Measurements from ENCODE around the gene RLBP1. TPM values are rescaled to one million over a fixed set of nuclear protein-coding genes. Genes with fewer than 3 reads are reported as not detected.

The RLBP1 gene
- total and polyA plus RNA-seq, 10 of the 15 experiments (the other 5 are each of a cell fraction or from before 2014, with no cell fraction given): 0.06 TPM; not detected in 9

DNA sequence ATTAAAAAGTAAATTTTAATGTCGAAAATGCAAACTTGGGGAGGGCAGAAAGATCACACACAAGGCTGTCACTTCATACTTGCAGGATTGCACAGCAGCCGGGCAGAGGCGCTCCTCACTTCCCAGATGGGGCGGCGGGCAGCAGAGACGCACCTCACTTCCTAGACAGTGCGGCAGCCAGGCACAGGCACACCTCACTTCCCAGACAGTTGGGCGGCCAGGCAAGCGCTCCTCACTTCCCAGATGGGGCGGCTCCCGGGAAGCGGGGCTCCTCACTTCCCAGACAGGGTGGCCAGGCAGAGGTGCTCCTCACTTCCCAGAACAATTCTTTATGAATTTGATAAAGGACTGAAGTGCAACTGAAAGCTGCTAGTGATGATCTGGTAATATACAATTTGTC, 21.2 kb downstream of the RLBP1 start:
- Histone ChIP-seq H3K27ac (ENCODE audit: control insufficient read depth, insufficient read depth) (no peak overlapping the region), H3K4me2 (ENCODE audit: control insufficient read depth, insufficient read depth) (no peak overlapping the region), H3K27me3 (replicated peaks in 1 of 2; ENCODE audit: control insufficient read depth in 2 of 2, insufficient read depth in 2 of 2, low read length in 1 of 2) (no peaks in the 10 kb centered on the region), H4K20me1 (ENCODE audit: control insufficient read depth, insufficient read depth) (no peaks in the 10 kb centered on the region), H3K4me1 (ENCODE audit: control insufficient read depth, insufficient read depth, low read length) (no peaks in the 10 kb centered on the region), H3K36me3 (ENCODE audit: control insufficient read depth in 2 of 2, insufficient read depth in 2 of 2, low read length in 1 of 2) (peaks cover 0 to 3% of the 10 kb centered on the region in 2 experiments; a peak in 2 of 4 replicates), H3K9me3 (replicated peaks; ENCODE audit: control insufficient read depth, insufficient read depth, low read length) (no peaks in the 10 kb centered on the region), H2AFZ (ENCODE audit: control insufficient read depth, low read depth, low read length) (no peak overlapping the region), H3K9ac (ENCODE audit: control insufficient read depth, insufficient read depth, low read length) (no peak overlapping the region), H3K4me3 (no peak overlapping the region), H3K79me2 (ENCODE audit: control insufficient read depth, insufficient read depth, low read length) (no peaks in the 10 kb centered on the region)
- BruUV-seq (replicated peaks): no TSS peak
- in situ Hi-C loops (cut with MboI) (no loop called here), intact Hi-C loops (cut with micrococcal nuclease; ENCODE audit: unreplicated experiment) (loop anchor here (10.0 kb wide), 1 partner anchor 105 kb away; no protein-coding TSS in a partner anchor)
- ChIA-PET CTCF (interaction anchor here (1.0 to 1.1 kb wide), 2 partner anchors 22 to 29 kb away, joined by 3 read pairs; no protein-coding TSS in a partner anchor), POLR2A (no interaction called here), RAD21 (ENCODE audit: unreplicated experiment) (no interaction called here), SMC1A (ENCODE audit: uncharacterized antibody, unreplicated experiment) (no interaction called here)
- ATAC-seq (no peak), FAIRE-seq (no peak), DNase-seq (ENCODE audit: low read depth, low spot score) (no peak)
- 95% methylated on average over 12 of the region's 12 CpGs for WGBS (ENCODE audit: insufficient coverage, insufficient replicate concordance, low lambda C conversion rate, missing lambda C conversion rate)
- TF ChIP-seq NFYB (IDR thresholded peaks at IDR 0.05; ENCODE audit: insufficient read depth, low read depth, low read length): no peak

DNA sequence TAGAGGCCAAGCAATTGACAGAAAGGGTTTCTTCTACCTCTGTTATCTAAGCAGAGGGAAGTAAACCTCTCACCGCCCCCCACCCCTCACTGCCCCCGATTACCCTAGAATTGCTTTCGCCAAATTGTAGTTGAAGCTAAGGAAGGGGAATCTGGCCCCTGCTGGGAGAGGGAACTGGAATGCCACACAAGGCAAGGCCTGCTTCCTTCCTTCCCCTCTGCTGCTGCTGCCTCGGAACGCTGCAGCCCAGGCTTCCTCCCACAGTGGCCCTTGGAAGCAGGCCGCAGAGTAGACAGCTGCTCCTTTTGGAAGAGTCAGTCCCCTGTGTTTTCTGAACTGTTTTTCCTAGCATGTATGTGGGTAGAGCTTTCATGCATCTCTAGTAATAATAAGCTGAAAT, 21.6 kb downstream of the RLBP1 start:
- no peaks in the 10 kb centered on the region for H3K27me3 ChIP-seq (replicated peaks in 1 of 2; ENCODE audit: control insufficient read depth in 2 of 2, insufficient read depth in 2 of 2, low read length in 1 of 2)
- no peaks in the 10 kb centered on the region for H3K4me1 ChIP-seq (ENCODE audit: control insufficient read depth, insufficient read depth, low read length)
- no peak for ATAC-seq
- in situ Hi-C loops (cut with MboI) (no loop called here), intact Hi-C loops (cut with micrococcal nuclease; ENCODE audit: unreplicated experiment) (loop anchor here (10.0 kb wide), 1 partner anchor 105 kb away; no protein-coding TSS in a partner anchor)
- ChIA-PET CTCF (interaction anchor here (1.0 to 1.1 kb wide), 2 partner anchors 21 to 29 kb away, joined by 3 read pairs; no protein-coding TSS in a partner anchor), SMC1A (ENCODE audit: uncharacterized antibody, unreplicated experiment) (no interaction called here), RAD21 (ENCODE audit: unreplicated experiment) (no interaction called here), POLR2A (no interaction called here)
- no peak for FAIRE-seq
- no peak overlapping the region for H3K4me2 ChIP-seq (ENCODE audit: control insufficient read depth, insufficient read depth)
- BruUV-seq (replicated peaks): no TSS peak
- H3K79me2 ChIP-seq (ENCODE audit: control insufficient read depth, insufficient read depth, low read length): no peaks in the 10 kb centered on the region
- no peak overlapping the region for H3K9ac ChIP-seq (ENCODE audit: control insufficient read depth, insufficient read depth, low read length)
- no peak overlapping the region for H3K4me3 ChIP-seq
- no peaks in the 10 kb centered on the region for H4K20me1 ChIP-seq (ENCODE audit: control insufficient read depth, insufficient read depth)
- no peak for DNase-seq (ENCODE audit: low read depth, low spot score)
- no peaks in the 10 kb centered on the region for H3K9me3 ChIP-seq (replicated peaks; ENCODE audit: control insufficient read depth, insufficient read depth, low read length)
- H2AFZ ChIP-seq (ENCODE audit: control insufficient read depth, low read depth, low read length): no peak overlapping the region
- H3K27ac ChIP-seq (ENCODE audit: control insufficient read depth, insufficient read depth): no peak overlapping the region
- peaks cover 0 to 5% of the 10 kb centered on the region in 2 experiments; a peak in 2 of 4 replicates for H3K36me3 ChIP-seq (ENCODE audit: control insufficient read depth in 2 of 2, insufficient read depth in 2 of 2, low read length in 1 of 2)
- 79% methylated on average over 6 of the region's 6 CpGs for WGBS (ENCODE audit: insufficient coverage, insufficient replicate concordance, low lambda C conversion rate, missing lambda C conversion rate)
- TF ChIP-seq MTA2 (IDR thresholded peaks at IDR 0.05; ENCODE audit: low read depth) (no peak), RUNX3 (IDR thresholded peaks at IDR 0.05; ENCODE audit: low read length) (no peak), EED (IDR thresholded peaks at IDR 0.05; ENCODE audit: low read depth) (no peak), POU2F2 (IDR thresholded peaks at IDR 0.05; ENCODE audit: borderline replicate concordance, low read depth, low read length) (no peak), SMARCA5 (IDR thresholded peaks at IDR 0.05) (no peak), NBN (IDR thresholded peaks at IDR 0.05) (no peak), CREB1 (IDR thresholded peaks at IDR 0.05; ENCODE audit: low read depth) (no peak), DPF2 (IDR thresholded peaks at IDR 0.05) (no peak), FOXM1 (IDR thresholded peaks at IDR 0.05; ENCODE audit: low read depth, low read length) (no peak), STAT1 (conservative IDR thresholded peaks at IDR 0.05) (no peak)
- TF ChIP-seq, protein P1, sequence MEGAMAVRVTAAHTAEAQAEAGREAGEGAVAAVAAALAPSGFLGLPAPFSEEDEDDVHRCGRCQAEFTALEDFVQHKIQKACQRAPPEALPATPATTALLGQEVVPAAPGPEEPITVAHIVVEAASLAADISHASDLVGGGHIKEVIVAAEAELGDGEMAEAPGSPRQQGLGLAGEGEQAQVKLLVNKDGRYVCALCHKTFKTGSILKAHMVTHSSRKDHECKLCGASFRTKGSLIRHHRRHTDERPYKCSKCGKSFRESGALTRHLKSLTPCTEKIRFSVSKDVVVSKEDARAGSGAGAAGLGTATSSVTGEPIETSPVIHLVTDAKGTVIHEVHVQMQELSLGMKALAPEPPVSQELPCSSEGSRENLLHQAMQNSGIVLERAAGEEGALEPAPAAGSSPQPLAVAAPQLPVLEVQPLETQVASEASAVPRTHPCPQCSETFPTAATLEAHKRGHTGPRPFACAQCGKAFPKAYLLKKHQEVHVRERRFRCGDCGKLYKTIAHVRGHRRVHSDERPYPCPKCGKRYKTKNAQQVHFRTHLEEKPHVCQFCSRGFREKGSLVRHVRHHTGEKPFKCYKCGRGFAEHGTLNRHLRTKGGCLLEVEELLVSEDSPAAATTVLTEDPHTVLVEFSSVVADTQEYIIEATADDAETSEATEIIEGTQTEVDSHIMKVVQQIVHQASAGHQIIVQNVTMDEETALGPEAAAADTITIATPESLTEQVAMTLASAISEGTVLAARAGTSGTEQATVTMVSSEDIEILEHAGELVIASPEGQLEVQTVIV (IDR thresholded peaks at IDR 0.05; ENCODE audit: borderline replicate concordance, partially characterized antibody): no peak
- TF ChIP-seq, protein P2, sequence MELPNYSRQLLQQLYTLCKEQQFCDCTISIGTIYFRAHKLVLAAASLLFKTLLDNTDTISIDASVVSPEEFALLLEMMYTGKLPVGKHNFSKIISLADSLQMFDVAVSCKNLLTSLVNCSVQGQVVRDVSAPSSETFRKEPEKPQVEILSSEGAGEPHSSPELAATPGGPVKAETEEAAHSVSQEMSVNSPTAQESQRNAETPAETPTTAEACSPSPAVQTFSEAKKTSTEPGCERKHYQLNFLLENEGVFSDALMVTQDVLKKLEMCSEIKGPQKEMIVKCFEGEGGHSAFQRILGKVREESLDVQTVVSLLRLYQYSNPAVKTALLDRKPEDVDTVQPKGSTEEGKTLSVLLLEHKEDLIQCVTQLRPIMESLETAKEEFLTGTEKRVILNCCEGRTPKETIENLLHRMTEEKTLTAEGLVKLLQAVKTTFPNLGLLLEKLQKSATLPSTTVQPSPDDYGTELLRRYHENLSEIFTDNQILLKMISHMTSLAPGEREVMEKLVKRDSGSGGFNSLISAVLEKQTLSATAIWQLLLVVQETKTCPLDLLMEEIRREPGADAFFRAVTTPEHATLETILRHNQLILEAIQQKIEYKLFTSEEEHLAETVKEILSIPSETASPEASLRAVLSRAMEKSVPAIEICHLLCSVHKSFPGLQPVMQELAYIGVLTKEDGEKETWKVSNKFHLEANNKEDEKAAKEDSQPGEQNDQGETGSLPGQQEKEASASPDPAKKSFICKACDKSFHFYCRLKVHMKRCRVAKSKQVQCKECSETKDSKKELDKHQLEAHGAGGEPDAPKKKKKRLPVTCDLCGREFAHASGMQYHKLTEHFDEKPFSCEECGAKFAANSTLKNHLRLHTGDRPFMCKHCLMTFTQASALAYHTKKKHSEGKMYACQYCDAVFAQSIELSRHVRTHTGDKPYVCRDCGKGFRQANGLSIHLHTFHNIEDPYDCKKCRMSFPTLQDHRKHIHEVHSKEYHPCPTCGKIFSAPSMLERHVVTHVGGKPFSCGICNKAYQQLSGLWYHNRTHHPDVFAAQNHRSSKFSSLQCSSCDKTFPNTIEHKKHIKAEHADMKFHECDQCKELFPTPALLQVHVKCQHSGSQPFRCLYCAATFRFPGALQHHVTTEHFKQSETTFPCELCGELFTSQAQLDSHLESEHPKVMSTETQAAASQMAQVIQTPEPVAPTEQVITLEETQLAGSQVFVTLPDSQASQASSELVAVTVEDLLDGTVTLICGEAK (IDR thresholded peaks at IDR 0.05; ENCODE audit: borderline replicate concordance): no peak
